Measurements from ENCODE around the gene RPAP2.
"Not testable (repeated sequence)": the region's sequence is repeated elsewhere in the genome, so short reads cannot be mapped to it uniquely, and the experiment has no call there.

The RPAP2 gene

GRCh38 chr1:92323473-92324453 lies 24.9 kb downstream of the RPAP2 start:
- no peak for FAIRE-seq

DNA sequence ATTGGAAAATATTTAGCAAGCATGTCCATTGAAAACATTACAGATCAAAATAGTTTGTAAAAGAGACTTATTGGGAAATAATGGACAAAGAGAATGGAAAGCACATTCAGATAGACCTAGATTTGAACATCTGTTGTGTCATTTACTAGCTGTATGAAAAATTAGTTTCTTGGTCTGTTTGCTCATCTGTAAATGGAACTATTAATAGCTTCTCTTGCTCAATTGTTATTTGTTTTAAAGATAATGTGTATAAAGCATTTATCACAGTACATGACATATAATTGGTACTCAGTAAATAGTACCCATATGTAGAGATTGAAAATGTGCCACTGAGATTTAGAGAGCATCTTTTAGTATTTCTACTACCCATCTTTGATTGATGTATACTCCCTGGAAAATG lies 25.9 kb downstream of the RPAP2 start:
- no peak for FAIRE-seq

DNA sequence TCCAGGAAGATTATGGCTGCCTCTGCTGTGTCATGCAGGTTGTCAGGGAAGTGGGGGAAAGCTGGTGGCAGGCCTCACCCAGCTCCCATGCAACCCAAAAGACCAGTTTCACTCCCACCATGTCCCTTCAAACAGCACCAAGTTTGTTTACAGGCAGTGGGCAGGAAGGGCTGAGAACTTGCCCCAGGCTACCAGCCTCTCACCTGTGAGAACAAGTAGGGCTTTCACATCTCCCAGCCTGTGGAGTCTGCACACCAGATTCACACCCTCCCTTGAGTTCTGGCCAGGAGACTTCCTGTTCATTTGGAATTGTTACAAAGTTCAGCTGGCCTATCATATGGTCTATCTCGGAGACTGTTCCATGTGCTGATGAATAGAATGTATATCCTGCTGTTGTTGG lies 27.8 kb downstream of the RPAP2 start:
- no peak for FAIRE-seq

DNA sequence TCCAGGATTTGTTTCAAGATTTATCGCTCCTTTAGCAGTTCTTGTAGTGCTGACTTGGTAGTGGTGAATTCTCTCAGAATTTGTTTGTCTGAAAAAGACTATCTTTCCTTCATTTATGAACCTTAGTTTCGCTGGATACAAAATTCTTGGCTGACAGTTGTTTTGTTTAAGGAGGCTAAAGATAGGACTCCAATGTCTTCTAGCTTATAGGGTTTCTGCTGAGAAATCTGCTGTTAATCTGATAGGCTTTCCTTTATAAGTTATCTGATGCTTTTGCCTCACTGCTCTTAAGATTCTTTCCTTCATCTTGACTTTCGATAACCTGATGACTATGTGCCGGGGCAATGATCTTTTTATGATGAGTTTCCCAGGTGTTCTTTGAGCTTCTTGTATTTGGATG lies 28.9 kb downstream of the RPAP2 start:
- no peak for FAIRE-seq

DNA sequence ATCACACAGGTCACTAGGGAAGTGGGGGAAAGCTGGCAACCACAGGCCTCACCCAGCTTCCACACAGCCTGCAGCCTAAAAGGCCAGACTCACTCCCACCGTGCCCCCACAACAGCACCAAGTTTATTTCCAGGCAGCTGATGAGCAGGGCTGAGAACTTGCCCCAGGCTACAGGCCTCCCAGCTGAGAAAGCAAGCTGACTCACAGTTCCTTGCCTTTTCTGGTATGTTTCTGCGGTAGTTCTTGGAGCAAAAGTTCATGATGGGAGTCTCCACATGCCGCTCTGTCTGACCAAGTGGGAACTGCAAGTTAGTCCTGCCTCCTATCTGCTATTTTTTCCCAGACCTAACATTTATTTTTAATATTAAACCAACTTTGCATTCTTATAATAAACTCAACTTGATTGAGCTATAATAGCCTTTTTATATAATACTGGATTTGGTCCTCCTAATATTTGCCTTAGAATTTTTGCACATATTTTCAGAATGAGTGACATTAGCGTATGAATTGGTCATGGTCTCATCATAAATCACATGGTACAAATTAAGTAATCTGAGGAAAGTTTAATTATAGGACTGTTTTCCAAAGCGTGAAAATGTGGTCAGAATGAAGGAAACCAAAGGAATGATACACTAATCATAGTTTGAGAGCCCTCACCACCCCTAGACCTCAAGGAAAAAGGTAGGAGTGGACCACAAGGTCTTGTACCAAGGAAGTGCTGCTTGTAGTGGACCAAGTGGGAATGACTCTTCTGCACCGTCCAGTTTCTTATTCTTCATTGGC lies 30.7 kb downstream of the RPAP2 start:
- FAIRE-seq = no peak

- FAIRE-seq = no peak
These were observed 34.8 kb downstream of the RPAP2 start for GRCh38 chr1:92333668-92334067.

GRCh38 chr1:92340154-92340553 lies 41.3 kb downstream of the RPAP2 start:
- FAIRE-seq = no peak

- no peak for FAIRE-seq
These were observed 43.5 kb downstream of the RPAP2 start for GRCh38 chr1:92342401-92342800.

GRCh38 chr1:92343061-92343460 lies 44.2 kb downstream of the RPAP2 start:
- FAIRE-seq = no peak

DNA sequence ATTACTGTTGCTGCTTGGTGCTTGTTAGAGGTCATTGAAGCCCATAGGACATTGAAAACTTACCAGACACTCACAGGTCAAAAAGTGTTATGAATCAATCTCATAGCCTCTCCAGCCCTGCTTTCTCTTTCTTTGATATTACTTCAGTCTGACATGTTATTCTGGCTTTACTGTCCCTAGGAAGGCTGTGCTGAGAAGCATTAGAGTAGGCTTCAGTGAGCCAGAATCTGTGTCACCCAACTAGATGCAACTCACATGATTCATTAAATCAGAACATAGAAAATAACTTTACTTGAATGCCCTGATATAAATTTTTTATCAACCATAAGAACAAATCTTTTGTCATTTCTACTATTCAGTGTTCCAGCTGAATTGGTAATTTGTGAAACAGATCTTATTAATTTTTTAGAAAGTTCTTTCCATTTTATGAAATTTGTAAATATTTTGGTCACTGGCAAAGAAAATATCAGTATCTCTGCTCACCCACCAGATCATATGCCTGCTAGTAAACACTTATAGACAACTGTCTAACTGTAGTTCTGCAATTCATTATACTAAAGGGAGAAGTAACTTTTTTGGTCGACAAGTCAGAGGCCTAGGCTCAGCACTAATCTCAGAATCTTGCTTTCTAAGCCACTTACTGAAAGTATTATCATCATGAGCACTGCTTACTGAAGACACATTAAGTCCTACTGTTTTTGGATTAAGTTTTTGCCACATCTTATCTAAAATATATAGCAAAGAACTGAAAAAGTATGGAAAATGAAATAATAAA lies 48.2 kb downstream of the RPAP2 start:
- no peak for FAIRE-seq

DNA sequence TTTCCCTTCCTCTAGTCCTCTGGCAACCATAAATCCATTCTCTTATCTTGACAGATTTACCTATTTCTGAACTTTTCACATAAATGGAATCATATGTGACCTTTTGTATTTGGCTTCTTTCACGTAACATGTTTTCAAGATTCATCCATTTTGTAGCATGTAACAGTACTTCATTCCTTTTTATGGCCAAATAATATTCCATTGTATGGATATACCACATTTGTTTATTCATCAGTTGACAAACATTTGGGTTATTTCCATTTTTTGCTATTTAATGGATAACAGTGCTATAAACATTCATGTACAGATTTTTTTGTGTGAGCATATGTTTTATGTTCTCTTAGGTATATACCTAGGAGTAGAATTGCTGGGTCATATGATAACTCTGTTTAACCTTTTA lies 54.0 kb downstream of the RPAP2 start:
- FAIRE-seq = no peak

GRCh38 chr1:92354259-92354658 lies 55.4 kb downstream of the RPAP2 start:
- FAIRE-seq = no peak

DNA sequence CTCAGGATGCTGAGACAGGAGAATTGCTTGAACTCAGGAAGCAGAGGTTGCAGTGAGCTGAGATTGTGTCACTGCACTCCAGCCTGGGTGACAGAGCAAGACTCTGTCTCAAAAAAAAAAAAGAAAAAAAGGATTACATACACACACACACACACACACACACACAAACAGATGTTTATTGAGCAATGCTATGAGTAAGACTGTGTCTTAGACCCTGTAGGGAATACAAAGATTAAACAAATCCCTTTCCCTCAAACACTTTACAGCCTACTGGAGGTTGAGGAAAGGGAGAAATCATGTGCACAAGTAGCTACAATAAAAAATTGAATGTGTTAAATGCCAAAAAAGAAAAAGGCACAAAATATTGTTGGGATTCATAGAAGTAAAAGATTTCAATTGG lies 58.1 kb downstream of the RPAP2 start:
- no peak for FAIRE-seq

GRCh38 chr1:92359382-92359781 lies 60.5 kb downstream of the RPAP2 start:
- not testable (repeated sequence) for FAIRE-seq

- FAIRE-seq = no peak
These were observed 61.1 kb downstream of the RPAP2 start for GRCh38 chr1:92359986-92360385.

GRCh38 chr1:92362970-92363369 lies 64.1 kb downstream of the RPAP2 start:
- no peak for FAIRE-seq

- FAIRE-seq = no peak
These were observed 64.5 kb downstream of the RPAP2 start for GRCh38 chr1:92363401-92363800.

DNA sequence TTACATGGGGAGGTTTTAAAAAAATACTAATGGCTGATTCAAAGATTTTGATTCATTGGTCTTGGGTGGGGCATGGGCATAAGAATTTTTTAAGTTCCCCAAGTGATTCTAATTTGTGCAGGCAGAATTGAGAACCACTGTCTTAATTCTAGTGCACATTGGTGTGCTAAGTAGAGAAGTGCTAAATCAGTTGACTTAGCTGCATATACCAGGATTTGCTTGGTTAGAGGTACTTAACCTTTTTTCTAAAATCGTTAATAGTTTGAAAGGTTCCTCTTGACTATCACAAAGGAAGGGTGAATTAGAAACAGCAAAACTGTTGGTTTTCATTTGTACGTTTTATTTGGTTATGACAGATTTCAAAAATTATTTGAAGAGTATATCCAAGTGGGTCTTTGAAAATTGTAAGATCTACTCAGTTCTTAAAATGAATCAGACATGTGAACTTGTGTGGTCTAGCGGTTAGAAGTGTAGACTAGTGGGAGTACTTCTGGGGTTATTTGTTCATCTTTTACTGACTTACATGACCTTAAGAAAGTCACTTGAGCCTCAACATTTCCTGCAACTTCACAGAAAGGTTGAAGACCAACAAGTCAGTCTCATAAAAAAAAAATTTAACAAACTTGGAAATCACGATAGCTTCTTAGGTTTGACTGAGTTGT lies 66.7 kb downstream of the RPAP2 start:
- no peak for FAIRE-seq

DNA sequence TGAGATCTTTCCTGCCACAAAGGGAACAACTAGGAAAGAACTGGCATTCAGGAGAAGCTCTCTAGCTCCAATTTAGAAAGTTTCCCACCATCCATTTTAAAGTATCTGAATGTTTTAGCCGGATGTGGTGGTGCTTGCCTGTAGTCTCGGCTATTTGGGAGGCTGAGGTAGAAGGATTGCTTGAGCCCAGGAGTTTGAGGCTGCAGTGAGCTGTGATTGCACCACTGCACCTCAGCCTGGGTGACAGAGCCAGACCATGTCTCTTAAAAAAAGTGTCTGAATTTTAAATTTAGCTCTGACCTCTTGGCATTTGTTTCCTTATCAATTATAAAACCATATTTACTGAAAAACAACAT lies 67.2 kb downstream of the RPAP2 start:
- no peak for FAIRE-seq

DNA sequence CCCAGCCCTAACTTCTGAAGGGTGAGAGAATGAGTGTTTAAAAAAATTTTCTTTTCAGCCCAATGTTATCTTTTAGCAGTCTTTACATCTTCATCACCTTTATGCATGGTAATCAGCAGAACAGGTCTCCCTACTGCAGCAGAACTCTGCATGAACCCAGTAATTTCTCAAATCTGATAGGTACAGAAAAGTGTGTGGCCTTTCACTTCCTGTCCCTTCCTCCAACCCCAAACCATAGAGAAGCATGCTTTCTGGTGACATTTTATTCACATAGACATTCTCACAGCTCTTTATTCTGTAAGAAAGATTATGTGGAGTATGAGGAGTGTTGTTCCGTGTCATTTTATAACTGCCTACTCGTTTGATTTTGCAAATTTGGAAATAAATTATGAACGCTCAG lies 68.6 kb downstream of the RPAP2 start:
- no peak for FAIRE-seq

DNA sequence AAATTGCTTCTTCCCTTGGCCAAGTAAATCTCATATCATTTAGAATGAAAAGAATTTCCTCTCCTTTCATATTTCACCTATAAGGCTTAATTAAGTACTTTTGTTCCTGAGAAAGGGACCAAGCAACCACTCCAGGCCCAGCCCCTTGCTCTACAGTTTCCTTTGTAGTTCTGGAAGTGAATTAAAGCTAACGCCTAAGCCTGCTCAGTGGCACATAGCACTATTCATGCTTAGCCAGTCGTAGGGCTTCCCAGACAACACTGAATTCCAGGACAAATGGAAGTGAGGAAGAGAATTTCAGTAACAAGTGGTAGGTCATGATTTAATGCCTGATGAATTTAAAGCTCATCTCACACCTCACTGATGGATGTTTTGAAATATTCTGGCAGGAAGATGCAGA lies 73.3 kb downstream of the RPAP2 start:
- FAIRE-seq = no peak

GRCh38 chr1:92374223-92374622 lies 75.4 kb downstream of the RPAP2 start:
- no peak for FAIRE-seq

- no peak for FAIRE-seq
These were observed 77.5 kb downstream of the RPAP2 start for GRCh38 chr1:92376345-92376744.
